GM12878 (cell line): ENCODE data around the gene RAD51B. TPM values are rescaled to one million over a fixed set of nuclear protein-coding genes. Genes with fewer than 3 reads are reported as not detected.

Experiments used
- ATAC-seq: fragments of 200-7000 bp; cut with Tn5 transposase; 3 replicates; pipeline ENCODE4 v1.9.1; 2020; ENCODE audit warnings: mild to moderate bottlenecking, moderate library complexity
- BruUV-seq: library from RNA; stranded (reverse); fragments of 400-500 nt; replicated peaks from 2 replicates; lab custom pipeline; 2021; lab: Mats Ljungman, UMichigan
- CTCF ChIA-PET: fragments of 300-600 bp; sonication (Branson Sonifier 250); formaldehyde crosslinking; extraction: SDS; loops from one replicate; lab custom pipeline; 2021; ENCODE audit warnings: inconsistent platforms; lab: Yijun Ruan, JAX
- POLR2A ChIA-PET: fragments of 350-600 bp; formaldehyde crosslinking; extraction: SDS; loops from one replicate; lab custom pipeline; 2021; ENCODE audit warnings: inconsistent platforms; lab: Charles Lee
- RAD21 ChIA-PET: fragments of 300-600 bp; sonication (Branson Sonifier 250); formaldehyde crosslinking; loops from one replicate; lab custom pipeline; 2023; ENCODE audit warnings: antibody characterized with exemption; ENCODE audit not compliant: unreplicated experiment; lab: Charles Lee
- SMC1A ChIA-PET: fragments of 300-600 bp; sonication (Branson Sonifier 250); formaldehyde crosslinking; loops from one replicate; lab custom pipeline; 2023; ENCODE audit not compliant: unreplicated experiment, uncharacterized antibody; lab: Charles Lee
- DNase-seq: peaks from one replicate; pipeline ENCODE4 v3.0.0-alpha.2; 2011; ENCODE audit warnings: low read depth, low spot score
- FAIRE-seq: peaks from 3 replicates; lab custom pipeline; 2011; peaks lifted over from hg19 to GRCh38; lab: Jason Lieb, UNC
- H2AFZ ChIP-seq: 2 replicates; pipeline ENCODE4 v1.6.0; 2011; ENCODE audit warnings: low read depth, low read length, control low read depth; ENCODE audit not compliant: control insufficient read depth
- H3K27ac ChIP-seq: 2 replicates; pipeline ENCODE4 v1.5.1; 2011; ENCODE audit warnings: control low read depth; ENCODE audit not compliant: control insufficient read depth, insufficient read depth
- H3K27me3 ChIP-seq, 2 experiments: replicated peaks in 1 of 2; 2 replicates each; pipeline versions ENCODE4 v1.6.0 to v1.6.1; 2011; ENCODE audit warnings: low read length in 1 of 2; ENCODE audit not compliant: control insufficient read depth in 2 of 2, insufficient read depth in 2 of 2
- H3K36me3 ChIP-seq, 2 experiments: 2 replicates each; pipeline ENCODE4 v1.5.1; 2011; ENCODE audit warnings: low read length in 1 of 2; ENCODE audit not compliant: control insufficient read depth in 2 of 2, insufficient read depth in 2 of 2
- H3K4me1 ChIP-seq: 2 replicates; pipeline ENCODE4 v1.6.1; 2011; ENCODE audit warnings: mild to moderate bottlenecking, low read length, moderate library complexity, mixed read lengths; ENCODE audit not compliant: control insufficient read depth, insufficient read depth
- H3K4me2 ChIP-seq: 2 replicates; pipeline ENCODE4 v1.6.0; 2011; ENCODE audit warnings: control low read depth; ENCODE audit not compliant: control insufficient read depth, insufficient read depth
- H3K4me3 ChIP-seq: fragments of 200-600 bp; sonication (generic); 2 replicates; pipeline ENCODE4 v1.5.1; 2016
- H3K79me2 ChIP-seq: 2 replicates; pipeline ENCODE4 v1.6.0; 2011; ENCODE audit warnings: low read length; ENCODE audit not compliant: control insufficient read depth, insufficient read depth
- H3K9ac ChIP-seq: 2 replicates; pipeline ENCODE4 v1.8.0; 2011; ENCODE audit warnings: low read length, control low read depth, mixed read lengths; ENCODE audit not compliant: control insufficient read depth, insufficient read depth
- H3K9me3 ChIP-seq: replicated peaks from 3 replicates; pipeline ENCODE4 v1.5.1; 2011; ENCODE audit warnings: mild to moderate bottlenecking, low read length; ENCODE audit not compliant: control insufficient read depth, insufficient read depth
- H4K20me1 ChIP-seq: 2 replicates; pipeline ENCODE4 v1.6.0; 2011; ENCODE audit not compliant: control insufficient read depth, insufficient read depth
- EGR1 ChIP-seq, 2 experiments: IDR thresholded peaks; 1 replicate in 1 of 2; 2 replicates in 1 of 2; pipeline ENCODE4 v1.6.1; 2011 to 2012; ENCODE audit warnings: low read depth in 2 of 2, low read length in 2 of 2, borderline replicate concordance in 1 of 2, mild to moderate bottlenecking in 1 of 2, moderate library complexity in 1 of 2
- FOS ChIP-seq: IDR thresholded peaks from 3 replicates; pipeline ENCODE4 v1.6.1; 2011; ENCODE audit warnings: borderline replicate concordance; ENCODE audit not compliant: insufficient read length; ENCODE audit errors: extremely low read depth
- FOXM1 ChIP-seq: IDR thresholded peaks from 2 replicates; pipeline ENCODE4 v1.6.1; 2012; ENCODE audit warnings: low read depth, mild to moderate bottlenecking, inconsistent platforms, low read length, moderate library complexity
- GATAD2B ChIP-seq: fragments of 450-650 bp; conservative IDR thresholded peaks from 2 replicates; pipeline ENCODE4 v1.6.1; 2017; ENCODE audit warnings: low read depth, mild to moderate bottlenecking, moderate library complexity
- NR2C2 ChIP-seq: IDR thresholded peaks from 2 replicates; pipeline ENCODE4 v1.6.1; 2011; ENCODE audit warnings: borderline replicate concordance, low read depth; ENCODE audit not compliant: control insufficient read depth, insufficient read length
- PAX5 ChIP-seq: IDR thresholded peaks from 2 replicates; pipeline ENCODE4 v1.6.1; 2011; ENCODE audit warnings: low read depth, low read length, borderline replicate concordance
- POLR2A ChIP-seq: IDR thresholded peaks from 2 replicates; pipeline ENCODE4 v1.6.1; 2011; ENCODE audit warnings: low read depth, mild to moderate bottlenecking, low read length
- SUZ12 ChIP-seq: fragments of 200-600 bp; sonication (generic); IDR thresholded peaks from one replicate; pipeline ENCODE4 v1.6.1; 2018; ENCODE audit warnings: antibody characterized with exemption, mild to moderate bottlenecking; ENCODE audit not compliant: unreplicated experiment
- ZBED1 ChIP-seq: IDR thresholded peaks from 2 replicates; pipeline ENCODE4 v1.6.1; 2016; ENCODE audit warnings: borderline replicate concordance
- ZZZ3 ChIP-seq: IDR thresholded peaks from 2 replicates; pipeline ENCODE4 v1.6.1; 2011; ENCODE audit warnings: low read depth; ENCODE audit not compliant: control insufficient read depth, insufficient read length
- WGBS: methylation state at CpG from one replicate; pipeline ENCODE4 v1.1.6; 2016; ENCODE audit warnings: low lambda C conversion rate; ENCODE audit not compliant: insufficient replicate concordance, insufficient coverage; ENCODE audit errors: missing lambda C conversion rate; 5-methylcytosine and 5-hydroxymethylcytosine counted together
- in situ Hi-C: fragments of 300-500 bp; cut with MboI; formaldehyde crosslinking; loops from 9 replicates; pipeline ENCODE4 v1.14.3; 2018; ENCODE audit warnings: mixed read lengths
- intact Hi-C: fragments of 100-400 bp; cut with micrococcal nuclease; formaldehyde crosslinking; loops from one replicate; pipeline ENCODE4 v1.14.2; 2022; ENCODE audit not compliant: unreplicated experiment
- polyA plus RNA-seq, 11 experiments: library from polyadenylated mRNA; depleted of rRNA in 4 of 11; unstranded in 6 of 11; stranded (reverse) in 5 of 11; fragments of >200 nt; fragmentation: Nextera tagmentation in 4 of 11; fragmentation: Illumina TruSeq in 1 of 11; extraction: Ambion mirVana in 4 of 11; extraction: Trizol in 1 of 11; gene quantifications; 1 replicate in 1 of 11; 2 replicates in 10 of 11; pipeline versions ENCODE4 v1.2.1 to v1.2.3, GENCODE V29; 2011 to 2016; ENCODE audit warnings: inconsistent platforms in 2 of 11, missing spikeins in 2 of 11, low read depth in 1 of 11
- total RNA-seq, 4 experiments: library from RNA; depleted of rRNA in 3 of 4; stranded (reverse); fragments of >200 nt in 3 of 4; fragmentation: Illumina TruSeq in 1 of 4; extraction: Trizol in 1 of 4; gene quantifications; 2 replicates each; pipeline versions ENCODE4 v1.2.1 to v1.2.3, GENCODE V29; 2013 to 2021
- TF ChIP-seq, protein P1 (sequence below): fragments of 450-650 bp; formaldehyde crosslinking; IDR thresholded peaks from 2 replicates; pipeline ENCODE4 v1.4.0; 2020; ENCODE audit warnings: mild to moderate bottlenecking, moderate library complexity
- TF ChIP-seq, protein P2 (sequence below): fragments of 450-650 bp; IDR thresholded peaks from 2 replicates; pipeline ENCODE4 v1.6.1; 2017; ENCODE audit warnings: antibody characterized with exemption, mild to moderate bottlenecking, moderate library complexity
- TF ChIP-seq, protein P3 (sequence below): fragments of 150-350 bp; IDR thresholded peaks from 2 replicates; pipeline ENCODE4 v1.6.1; 2016; ENCODE audit warnings: low read depth, low read length

RAD51B gene
- total and polyA plus RNA-seq, 10 of the 15 experiments (the other 5 are each of a cell fraction or from before 2014, with no cell fraction given): 9.8 to 26.8 (median 21.3) TPM

DNA sequence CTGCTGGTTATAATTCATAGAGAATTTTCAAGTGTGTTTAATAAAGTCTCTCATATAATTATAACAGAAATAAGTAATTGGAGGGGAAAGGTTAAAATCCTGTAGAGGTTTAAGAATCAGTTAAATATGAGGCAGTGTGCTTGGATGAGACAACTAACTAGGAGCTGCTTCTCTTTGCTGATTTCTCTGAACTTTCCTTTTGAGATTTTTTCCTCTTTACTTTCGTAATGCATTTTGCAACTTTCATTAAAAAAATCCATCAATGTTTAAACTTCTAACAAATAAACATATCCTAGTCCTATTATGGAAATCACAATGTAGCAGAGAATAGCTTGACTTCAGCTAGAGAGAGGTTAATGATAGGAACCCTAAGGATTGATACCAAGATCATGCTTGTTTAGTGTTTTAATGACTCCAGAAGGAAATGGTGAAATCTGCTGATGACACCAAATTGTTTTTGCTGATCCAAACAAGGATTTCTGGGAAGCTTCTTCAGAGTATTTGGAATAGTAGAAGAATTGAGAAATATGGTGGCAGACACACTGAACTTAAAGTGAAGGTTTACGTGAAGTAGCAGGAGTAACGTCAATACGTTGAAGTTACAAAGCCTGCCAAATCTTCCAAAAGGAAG lies 122.6 kb downstream of the RAD51B start:
- in situ Hi-C loops: loop anchor here (5.0 kb wide), 1 partner anchor 305 kb away; no protein-coding TSS in a partner anchor
- ChIA-PET POLR2A (interaction anchor here (0.6 kb wide), 1 partner anchor 516 kb away, joined by 3 read pairs; no protein-coding TSS in a partner anchor), SMC1A (interaction anchor here (0.9 to 3.7 kb wide), 17 partner anchors 58 to 902 kb away, joined by 3 to 17 read pairs (median 3); no protein-coding TSS in a partner anchor), CTCF (interaction anchor here (0.6 to 7.4 kb wide), 19 partner anchors 8 to 1165 kb away, joined by 3 to 51 read pairs (median 3); no protein-coding TSS in a partner anchor), RAD21 (interaction anchor here (0.6 to 4.5 kb wide), 12 partner anchors 9 to 878 kb away, joined by 3 to 31 read pairs (median 4); no protein-coding TSS in a partner anchor)
- Histone ChIP-seq H3K4me2 (no peak overlapping the region), H3K4me1 (no peaks in the 10 kb centered on the region), H4K20me1 (no peaks in the 10 kb centered on the region), H3K9ac (no peak overlapping the region), H3K79me2 (no peaks in the 10 kb centered on the region), H3K4me3 (no peak overlapping the region), H3K36me3 (no peaks in the 10 kb centered on the region), H3K27ac (no peak overlapping the region), H3K9me3 (no peaks in the 10 kb centered on the region), H3K27me3 (no peaks in the 10 kb centered on the region), H2AFZ (no peak overlapping the region)
- FAIRE-seq (no peak), DNase-seq (no peak), ATAC-seq (no peak)
- 92% methylated on average over 4 of the region's 4 CpGs for WGBS
- intact Hi-C loops: loop anchor here (10.0 kb wide), 2 partner anchors 463 to 533 kb away; no protein-coding TSS in a partner anchor
- BruUV-seq: no TSS peak
- TF ChIP-seq GATAD2B (no peak), POLR2A (no peak), ZBED1 (no peak), FOXM1 (no peak), EGR1 (IDR thresholded peaks at IDR 0.05; ENCODE audit: borderline replicate concordance in 1 of 2, low read depth in 2 of 2, low read length in 2 of 2) (no peak), ZZZ3 (no peak), FOS (no peak), PAX5 (no peak), SUZ12 (no peak), NR2C2 (no peak)
- TF ChIP-seq, protein P1, sequence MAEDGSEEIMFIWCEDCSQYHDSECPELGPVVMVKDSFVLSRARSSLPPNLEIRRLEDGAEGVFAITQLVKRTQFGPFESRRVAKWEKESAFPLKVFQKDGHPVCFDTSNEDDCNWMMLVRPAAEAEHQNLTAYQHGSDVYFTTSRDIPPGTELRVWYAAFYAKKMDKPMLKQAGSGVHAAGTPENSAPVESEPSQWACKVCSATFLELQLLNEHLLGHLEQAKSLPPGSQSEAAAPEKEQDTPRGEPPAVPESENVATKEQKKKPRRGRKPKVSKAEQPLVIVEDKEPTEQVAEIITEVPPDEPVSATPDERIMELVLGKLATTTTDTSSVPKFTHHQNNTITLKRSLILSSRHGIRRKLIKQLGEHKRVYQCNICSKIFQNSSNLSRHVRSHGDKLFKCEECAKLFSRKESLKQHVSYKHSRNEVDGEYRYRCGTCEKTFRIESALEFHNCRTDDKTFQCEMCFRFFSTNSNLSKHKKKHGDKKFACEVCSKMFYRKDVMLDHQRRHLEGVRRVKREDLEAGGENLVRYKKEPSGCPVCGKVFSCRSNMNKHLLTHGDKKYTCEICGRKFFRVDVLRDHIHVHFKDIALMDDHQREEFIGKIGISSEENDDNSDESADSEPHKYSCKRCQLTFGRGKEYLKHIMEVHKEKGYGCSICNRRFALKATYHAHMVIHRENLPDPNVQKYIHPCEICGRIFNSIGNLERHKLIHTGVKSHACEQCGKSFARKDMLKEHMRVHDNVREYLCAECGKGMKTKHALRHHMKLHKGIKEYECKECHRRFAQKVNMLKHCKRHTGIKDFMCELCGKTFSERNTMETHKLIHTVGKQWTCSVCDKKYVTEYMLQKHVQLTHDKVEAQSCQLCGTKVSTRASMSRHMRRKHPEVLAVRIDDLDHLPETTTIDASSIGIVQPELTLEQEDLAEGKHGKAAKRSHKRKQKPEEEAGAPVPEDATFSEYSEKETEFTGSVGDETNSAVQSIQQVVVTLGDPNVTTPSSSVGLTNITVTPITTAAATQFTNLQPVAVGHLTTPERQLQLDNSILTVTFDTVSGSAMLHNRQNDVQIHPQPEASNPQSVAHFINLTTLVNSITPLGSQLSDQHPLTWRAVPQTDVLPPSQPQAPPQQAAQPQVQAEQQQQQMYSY (CRISPR knock-in tag): no peak
- TF ChIP-seq, protein P2, sequence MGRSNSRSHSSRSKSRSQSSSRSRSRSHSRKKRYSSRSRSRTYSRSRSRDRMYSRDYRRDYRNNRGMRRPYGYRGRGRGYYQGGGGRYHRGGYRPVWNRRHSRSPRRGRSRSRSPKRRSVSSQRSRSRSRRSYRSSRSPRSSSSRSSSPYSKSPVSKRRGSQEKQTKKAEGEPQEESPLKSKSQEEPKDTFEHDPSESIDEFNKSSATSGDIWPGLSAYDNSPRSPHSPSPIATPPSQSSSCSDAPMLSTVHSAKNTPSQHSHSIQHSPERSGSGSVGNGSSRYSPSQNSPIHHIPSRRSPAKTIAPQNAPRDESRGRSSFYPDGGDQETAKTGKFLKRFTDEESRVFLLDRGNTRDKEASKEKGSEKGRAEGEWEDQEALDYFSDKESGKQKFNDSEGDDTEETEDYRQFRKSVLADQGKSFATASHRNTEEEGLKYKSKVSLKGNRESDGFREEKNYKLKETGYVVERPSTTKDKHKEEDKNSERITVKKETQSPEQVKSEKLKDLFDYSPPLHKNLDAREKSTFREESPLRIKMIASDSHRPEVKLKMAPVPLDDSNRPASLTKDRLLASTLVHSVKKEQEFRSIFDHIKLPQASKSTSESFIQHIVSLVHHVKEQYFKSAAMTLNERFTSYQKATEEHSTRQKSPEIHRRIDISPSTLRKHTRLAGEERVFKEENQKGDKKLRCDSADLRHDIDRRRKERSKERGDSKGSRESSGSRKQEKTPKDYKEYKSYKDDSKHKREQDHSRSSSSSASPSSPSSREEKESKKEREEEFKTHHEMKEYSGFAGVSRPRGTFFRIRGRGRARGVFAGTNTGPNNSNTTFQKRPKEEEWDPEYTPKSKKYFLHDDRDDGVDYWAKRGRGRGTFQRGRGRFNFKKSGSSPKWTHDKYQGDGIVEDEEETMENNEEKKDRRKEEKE: no peak
- TF ChIP-seq, protein P3, sequence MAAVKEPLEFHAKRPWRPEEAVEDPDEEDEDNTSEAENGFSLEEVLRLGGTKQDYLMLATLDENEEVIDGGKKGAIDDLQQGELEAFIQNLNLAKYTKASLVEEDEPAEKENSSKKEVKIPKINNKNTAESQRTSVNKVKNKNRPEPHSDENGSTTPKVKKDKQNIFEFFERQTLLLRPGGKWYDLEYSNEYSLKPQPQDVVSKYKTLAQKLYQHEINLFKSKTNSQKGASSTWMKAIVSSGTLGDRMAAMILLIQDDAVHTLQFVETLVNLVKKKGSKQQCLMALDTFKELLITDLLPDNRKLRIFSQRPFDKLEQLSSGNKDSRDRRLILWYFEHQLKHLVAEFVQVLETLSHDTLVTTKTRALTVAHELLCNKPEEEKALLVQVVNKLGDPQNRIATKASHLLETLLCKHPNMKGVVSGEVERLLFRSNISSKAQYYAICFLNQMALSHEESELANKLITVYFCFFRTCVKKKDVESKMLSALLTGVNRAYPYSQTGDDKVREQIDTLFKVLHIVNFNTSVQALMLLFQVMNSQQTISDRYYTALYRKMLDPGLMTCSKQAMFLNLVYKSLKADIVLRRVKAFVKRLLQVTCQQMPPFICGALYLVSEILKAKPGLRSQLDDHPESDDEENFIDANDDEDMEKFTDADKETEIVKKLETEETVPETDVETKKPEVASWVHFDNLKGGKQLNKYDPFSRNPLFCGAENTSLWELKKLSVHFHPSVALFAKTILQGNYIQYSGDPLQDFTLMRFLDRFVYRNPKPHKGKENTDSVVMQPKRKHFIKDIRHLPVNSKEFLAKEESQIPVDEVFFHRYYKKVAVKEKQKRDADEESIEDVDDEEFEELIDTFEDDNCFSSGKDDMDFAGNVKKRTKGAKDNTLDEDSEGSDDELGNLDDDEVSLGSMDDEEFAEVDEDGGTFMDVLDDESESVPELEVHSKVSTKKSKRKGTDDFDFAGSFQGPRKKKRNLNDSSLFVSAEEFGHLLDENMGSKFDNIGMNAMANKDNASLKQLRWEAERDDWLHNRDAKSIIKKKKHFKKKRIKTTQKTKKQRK: no peak
